Measurements from ENCODE around the gene RRP1.

The RRP1 gene

GRCh38 chr21:43846430-43846829 is 57.1 kb downstream of the RRP1 start:
- no peak for DNase-seq

- no peak for DNase-seq
Measured at GRCh38 chr21:43847301-43847700, 57.9 kb downstream of the RRP1 start.

GRCh38 chr21:43848771-43849170 is 59.4 kb downstream of the RRP1 start:
- no peak for DNase-seq

GRCh38 chr21:43849532-43850299 is 60.3 kb downstream of the RRP1 start:
- no peak for DNase-seq

- no peak for DNase-seq
Measured at GRCh38 chr21:43850728-43851295, 61.4 kb downstream of the RRP1 start.

- no peak for DNase-seq
Measured at GRCh38 chr21:43851593-43851992, 62.2 kb downstream of the RRP1 start.

GRCh38 chr21:43853851-43854772 is 64.7 kb downstream of the RRP1 start:
- DNase-seq: no peak

Data from T-helper 9 cell (primary cell).